Progenitor cell of endocrine pancreas (in vitro differentiated cells): Measurements from ENCODE around the gene NBR1. TPM values are rescaled to one million over a fixed set of nuclear protein-coding genes. Genes with fewer than 3 reads are reported as not detected.
"Not testable (repeated sequence)": the region's sequence is repeated elsewhere in the genome, so short reads cannot be mapped to it uniquely, and the experiment has no call there.

Source experiments
- DNase-seq: peaks from one replicate; pipeline ENCODE4 v3.0.0; 2021; ENCODE audit warnings: low spot score; ENCODE audit not compliant: unreplicated experiment
- H3K27ac Mint-ChIP-seq: 2 replicates; pipeline ENCODE4 v1.8.0; 2021; ENCODE audit warnings: mild to moderate bottlenecking, moderate library complexity, mixed read lengths
- H3K27me3 Mint-ChIP-seq: 2 replicates; pipeline ENCODE4 v1.8.0; 2021; ENCODE audit warnings: mixed read lengths
- H3K36me3 Mint-ChIP-seq: 2 replicates; pipeline ENCODE4 v1.8.0; 2022; ENCODE audit warnings: mixed read lengths; ENCODE audit not compliant: insufficient read depth
- H3K4me1 Mint-ChIP-seq: 2 replicates; pipeline ENCODE4 v1.8.0; 2021; ENCODE audit warnings: low read depth, mixed read lengths
- H3K4me3 Mint-ChIP-seq: 2 replicates; pipeline ENCODE4 v1.8.0; 2021; ENCODE audit warnings: low read depth, mild to moderate bottlenecking, moderate library complexity, mixed read lengths
- H3K9me3 Mint-ChIP-seq: 2 replicates; pipeline ENCODE4 v1.8.0; 2021; ENCODE audit warnings: low read depth, mixed read lengths
- total RNA-seq: library from RNA; stranded (reverse); gene quantifications from 2 replicates; pipeline ENCODE4 v1.2.1, GENCODE V29; 2021
- TF ChIP-seq, protein P1 (sequence below): fragments of 200-600 bp; sonication (generic); IDR thresholded peaks from one replicate; pipeline ENCODE4 v1.5.0; 2021; ENCODE audit warnings: antibody characterized with exemption, mild to moderate bottlenecking; ENCODE audit not compliant: unreplicated experiment

Gene NBR1
- total RNA-seq, 1 donor from 2014 or later: 59.5 TPM

DNA sequence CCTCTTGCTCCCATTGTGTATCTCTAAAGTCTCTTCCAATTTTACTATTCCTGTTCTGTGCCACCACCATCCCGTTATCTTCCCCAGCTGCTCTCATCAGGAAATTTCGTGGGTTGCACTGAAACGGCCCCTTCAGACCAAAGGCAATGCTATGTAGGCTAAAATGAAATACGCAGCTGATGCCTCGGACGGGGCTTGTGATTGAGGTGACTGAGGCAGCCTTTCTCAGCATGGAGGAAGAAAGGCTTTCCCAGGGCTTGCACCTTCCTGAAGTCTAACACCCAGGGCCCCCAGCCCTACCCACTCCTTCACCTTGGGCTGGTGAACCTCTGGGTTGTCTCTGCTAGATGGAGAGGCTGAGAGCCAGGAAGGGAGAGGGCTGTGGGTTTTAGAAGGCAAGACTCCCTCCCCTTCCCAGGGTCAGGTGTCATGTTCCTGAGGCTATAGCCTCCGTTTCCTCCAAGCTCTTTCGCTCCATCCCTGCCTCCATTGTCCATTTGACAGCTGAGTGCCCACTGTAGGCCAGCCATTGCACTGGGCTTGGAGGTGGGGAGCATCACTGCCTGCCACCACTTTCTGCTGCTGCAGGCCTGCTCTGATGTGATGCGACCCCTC lies 49.6 kb downstream of the NBR1 start:
- Mint-ChIP-seq H3K9me3 (no peaks in the 10 kb centered on the region), H3K27me3 (no peaks in the 10 kb centered on the region), H3K4me1 (peaks cover 4% of the 10 kb centered on the region), H3K4me3 (no peak overlapping the region), H3K27ac (no peak overlapping the region), H3K36me3 (peaks cover 2% of the 10 kb centered on the region)
- TF ChIP-seq, protein P1, sequence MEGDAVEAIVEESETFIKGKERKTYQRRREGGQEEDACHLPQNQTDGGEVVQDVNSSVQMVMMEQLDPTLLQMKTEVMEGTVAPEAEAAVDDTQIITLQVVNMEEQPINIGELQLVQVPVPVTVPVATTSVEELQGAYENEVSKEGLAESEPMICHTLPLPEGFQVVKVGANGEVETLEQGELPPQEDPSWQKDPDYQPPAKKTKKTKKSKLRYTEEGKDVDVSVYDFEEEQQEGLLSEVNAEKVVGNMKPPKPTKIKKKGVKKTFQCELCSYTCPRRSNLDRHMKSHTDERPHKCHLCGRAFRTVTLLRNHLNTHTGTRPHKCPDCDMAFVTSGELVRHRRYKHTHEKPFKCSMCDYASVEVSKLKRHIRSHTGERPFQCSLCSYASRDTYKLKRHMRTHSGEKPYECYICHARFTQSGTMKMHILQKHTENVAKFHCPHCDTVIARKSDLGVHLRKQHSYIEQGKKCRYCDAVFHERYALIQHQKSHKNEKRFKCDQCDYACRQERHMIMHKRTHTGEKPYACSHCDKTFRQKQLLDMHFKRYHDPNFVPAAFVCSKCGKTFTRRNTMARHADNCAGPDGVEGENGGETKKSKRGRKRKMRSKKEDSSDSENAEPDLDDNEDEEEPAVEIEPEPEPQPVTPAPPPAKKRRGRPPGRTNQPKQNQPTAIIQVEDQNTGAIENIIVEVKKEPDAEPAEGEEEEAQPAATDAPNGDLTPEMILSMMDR: no peak
- no peak for DNase-seq

DNA sequence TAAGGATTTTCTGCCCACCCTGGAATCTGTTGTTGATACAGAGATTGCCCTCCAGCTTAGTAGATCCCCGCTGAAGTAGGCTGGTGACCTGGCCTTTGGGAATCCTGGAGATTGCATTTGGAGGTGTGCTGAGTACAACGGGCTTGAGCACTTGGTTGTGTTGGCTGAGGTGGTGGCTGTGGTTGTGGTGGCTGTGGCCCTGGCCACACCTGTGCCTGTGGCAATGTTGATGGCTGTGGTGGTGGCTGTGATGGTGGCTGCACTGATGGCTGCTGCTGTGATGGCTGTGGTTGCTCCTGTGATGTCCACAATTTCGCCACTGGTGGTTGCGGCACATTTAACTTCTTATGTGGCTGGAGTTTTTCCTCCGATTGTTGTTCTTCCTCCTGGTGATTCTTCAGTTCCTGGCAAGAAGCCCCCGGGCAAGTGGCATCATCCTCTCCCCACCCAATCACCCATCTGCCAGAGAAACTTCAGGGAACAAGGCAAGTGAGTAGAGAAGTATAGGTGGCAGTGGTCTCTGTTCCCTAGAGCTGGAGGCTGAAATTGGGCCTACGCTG lies 53.2 kb downstream of the NBR1 start:
- Mint-ChIP-seq H3K27me3 (no peaks in the 10 kb centered on the region), H3K4me1 (no peaks in the 10 kb centered on the region), H3K27ac (no peak overlapping the region), H3K4me3 (no peak overlapping the region), H3K9me3 (no peaks in the 10 kb centered on the region), H3K36me3 (no peaks in the 10 kb centered on the region)
- TF ChIP-seq, protein P1: no peak
- no peak for DNase-seq

DNA sequence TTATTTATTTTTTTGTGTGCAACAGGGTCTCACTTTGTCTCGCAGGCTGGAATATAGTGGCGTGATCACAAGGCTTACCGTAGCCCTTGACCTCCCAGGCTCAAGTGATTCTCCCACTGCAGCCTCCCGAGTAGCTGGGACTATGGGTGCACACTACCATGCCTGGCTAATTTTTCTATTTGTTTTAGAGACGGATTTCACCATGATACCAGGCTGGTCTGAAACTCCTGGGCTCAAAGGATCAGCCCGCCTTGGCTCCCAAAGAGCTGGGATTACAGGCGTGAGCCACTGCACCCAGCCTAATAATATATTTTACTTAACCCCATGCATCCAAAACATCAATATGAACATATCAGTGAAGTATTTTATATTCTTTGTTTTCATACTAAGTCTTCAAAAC lies 55.4 kb downstream of the NBR1 start:
- no peak overlapping the region for H3K27ac Mint-ChIP-seq
- no peaks in the 10 kb centered on the region for H3K4me1 Mint-ChIP-seq
- TF ChIP-seq, protein P1: no peak
- no peaks in the 10 kb centered on the region for H3K9me3 Mint-ChIP-seq
- no peaks in the 10 kb centered on the region for H3K36me3 Mint-ChIP-seq
- no peak for DNase-seq
- no peaks in the 10 kb centered on the region for H3K27me3 Mint-ChIP-seq
- H3K4me3 Mint-ChIP-seq: no peak overlapping the region

DNA sequence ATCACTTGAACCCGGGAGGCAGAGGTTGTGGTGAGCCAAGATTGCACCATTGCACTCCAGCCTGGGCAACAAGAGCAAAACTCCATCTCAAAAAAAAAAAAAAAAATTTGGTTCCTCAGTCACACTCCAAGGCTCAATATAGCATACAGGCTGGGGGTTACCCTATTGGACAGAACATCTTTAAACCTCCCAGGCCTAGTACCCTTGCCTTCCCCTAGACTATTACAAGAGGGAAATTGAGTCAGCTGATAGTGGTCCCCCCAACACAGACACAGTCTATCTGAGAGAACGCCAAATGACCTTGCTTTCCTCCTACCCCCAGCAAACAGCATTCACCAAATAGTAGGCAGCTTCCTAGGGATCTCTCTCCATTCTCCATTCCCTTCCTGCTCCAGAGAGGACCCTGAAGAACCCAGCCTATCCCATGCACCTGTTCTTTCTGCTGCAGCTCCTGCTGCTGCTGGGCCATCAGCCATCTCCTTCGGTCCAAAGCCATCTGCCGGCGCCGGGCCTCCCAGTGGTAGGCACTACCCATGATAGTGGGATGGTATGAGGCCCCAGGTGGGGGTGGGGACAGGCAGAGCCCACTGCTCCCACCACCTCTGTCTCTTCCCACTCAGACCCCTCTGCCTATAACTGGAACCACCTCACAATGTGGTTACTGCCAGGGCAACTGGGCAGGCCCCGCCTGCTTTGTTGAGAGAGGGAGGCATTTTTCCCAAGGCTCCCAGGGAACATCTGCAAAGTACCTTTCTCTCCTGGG lies 57.2 kb downstream of the NBR1 start, which contains the start of gene CCDC200:
Gene CCDC200 (minus strand): TSS at position 604 of the 763 bp plus-strand sequence. CDS start 69 bp downstream, at position 535.
- not testable (repeated sequence) for H3K36me3 Mint-ChIP-seq, H3K27me3 Mint-ChIP-seq, H3K9me3 Mint-ChIP-seq, H3K4me3 Mint-ChIP-seq, DNase-seq, H3K27ac Mint-ChIP-seq, H3K4me1 Mint-ChIP-seq

DNA sequence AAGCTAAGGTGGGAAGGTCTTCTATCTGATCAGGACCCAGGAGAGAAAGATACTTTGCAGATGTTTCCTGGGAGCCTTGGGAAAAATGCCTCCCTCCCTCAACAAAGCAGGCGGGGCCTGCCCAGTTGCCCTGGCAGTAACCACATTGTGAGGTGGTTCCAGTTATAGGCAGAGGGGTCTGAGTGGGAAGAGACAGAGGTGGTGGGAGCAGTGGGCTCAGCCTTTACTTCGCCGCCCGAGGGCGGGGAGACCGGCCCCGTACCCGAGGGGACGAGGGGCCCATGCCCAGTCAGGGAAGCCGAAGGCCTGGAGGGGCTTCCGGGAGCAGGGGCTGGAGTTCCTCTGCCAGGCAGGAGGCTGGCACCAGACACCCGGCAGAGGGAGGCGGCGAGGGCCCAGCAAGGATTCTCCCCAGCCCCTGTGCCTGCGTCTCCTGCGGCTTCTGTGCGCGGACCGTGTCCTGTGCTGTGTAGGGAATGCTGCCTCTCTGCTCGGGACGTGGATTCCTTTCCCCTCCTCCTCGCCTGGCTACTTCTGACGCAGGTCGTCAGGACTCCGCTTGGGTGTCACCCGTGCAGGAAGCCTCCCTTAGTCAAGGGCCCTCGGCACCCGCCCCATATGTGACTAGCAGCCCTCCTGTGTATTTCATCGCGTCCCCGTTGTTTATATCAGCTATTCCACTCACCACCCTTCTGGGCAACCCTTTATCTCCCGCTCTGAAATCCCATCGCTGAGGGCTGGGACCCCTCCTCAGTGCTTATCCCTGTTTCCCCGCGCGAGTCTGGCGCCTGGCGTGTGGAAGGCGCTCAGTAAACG lies 60.4 kb downstream of the NBR1 start:
- H3K36me3 Mint-ChIP-seq, H3K27ac Mint-ChIP-seq, H3K4me3 Mint-ChIP-seq, H3K9me3 Mint-ChIP-seq, H3K4me1 Mint-ChIP-seq, H3K27me3 Mint-ChIP-seq, DNase-seq: not testable (repeated sequence)

DNA sequence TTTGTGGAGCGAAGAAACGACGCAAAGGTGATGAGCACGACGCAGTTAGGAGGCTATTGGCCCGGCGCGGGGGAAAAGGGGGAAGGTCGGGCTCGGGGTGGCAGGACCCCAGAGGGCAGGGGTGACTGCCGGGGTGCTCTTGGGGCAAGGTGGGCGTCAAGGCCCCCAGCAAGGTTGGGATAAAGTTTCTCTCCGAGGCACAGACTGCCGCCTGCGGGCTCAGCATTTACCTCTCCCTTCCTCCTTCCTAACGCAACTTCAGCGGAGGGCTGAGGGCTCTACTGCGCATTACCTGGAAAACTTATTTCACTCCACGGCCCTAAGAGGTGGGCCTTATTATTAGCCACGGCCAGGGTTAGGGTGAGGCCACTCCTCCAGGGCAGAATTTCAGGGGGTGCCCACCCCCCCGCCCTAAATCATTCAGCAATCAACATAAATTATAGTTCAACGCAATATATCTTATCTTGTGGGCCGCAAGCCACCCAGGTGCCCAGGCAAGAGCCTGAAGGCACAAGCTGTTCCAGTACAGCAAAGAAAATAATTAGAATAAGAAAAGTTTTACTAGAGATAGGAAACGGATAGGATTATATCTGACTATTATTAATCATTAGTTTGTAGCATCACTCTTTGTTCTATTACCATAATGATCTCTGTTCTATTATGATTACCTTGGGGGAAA lies 61.1 kb downstream of the NBR1 start:
- H3K27ac Mint-ChIP-seq, H3K4me1 Mint-ChIP-seq, H3K36me3 Mint-ChIP-seq, H3K4me3 Mint-ChIP-seq, H3K27me3 Mint-ChIP-seq, H3K9me3 Mint-ChIP-seq: not testable (repeated sequence)
- DNase-seq: peak; percentile 56

DNA sequence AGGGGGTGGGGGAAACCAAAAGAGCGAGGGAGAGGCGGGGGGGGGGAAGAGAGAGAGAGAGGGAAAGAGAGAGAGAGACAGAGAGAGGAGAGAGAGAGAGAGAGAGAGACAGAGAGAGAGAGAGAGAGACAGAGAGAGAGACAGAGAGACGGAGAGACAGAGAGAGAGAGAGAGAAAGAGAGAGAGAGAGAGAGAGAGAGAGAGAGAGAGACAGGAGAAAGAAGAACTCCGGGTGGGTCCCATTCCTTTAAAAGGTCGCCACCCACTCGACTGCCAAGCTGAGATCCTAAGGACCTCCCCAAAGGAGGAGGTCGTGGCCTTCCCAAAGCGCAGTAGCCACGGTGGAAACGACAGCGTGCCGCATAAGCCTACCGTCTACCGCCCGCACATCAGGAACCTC lies 62.2 kb downstream of the NBR1 start:
- not testable (repeated sequence) for H3K4me3 Mint-ChIP-seq, H3K4me1 Mint-ChIP-seq, H3K9me3 Mint-ChIP-seq, H3K27me3 Mint-ChIP-seq, H3K36me3 Mint-ChIP-seq, DNase-seq, H3K27ac Mint-ChIP-seq

DNA sequence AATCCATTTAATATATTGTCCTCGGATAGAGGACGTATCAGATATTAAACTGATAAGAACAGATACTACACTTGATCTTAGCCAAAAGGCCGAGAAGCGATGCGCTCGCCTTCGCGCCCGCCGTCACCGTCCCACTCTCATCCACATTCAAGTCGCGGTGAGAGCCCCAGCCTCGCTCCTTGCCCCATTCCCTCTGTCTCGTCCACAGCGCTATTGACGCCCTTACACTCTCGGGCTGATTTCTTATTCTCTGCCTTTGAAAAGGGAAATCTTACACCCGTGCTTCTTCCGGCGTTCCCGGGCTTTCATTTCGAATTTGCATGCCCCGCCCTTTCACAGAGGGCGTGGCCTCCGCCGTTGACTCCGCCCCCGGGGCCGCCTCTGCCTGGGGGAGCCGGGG lies 62.9 kb downstream of the NBR1 start, which contains the start of gene RNU2-1:
Gene RNU2-1 (minus strand): TSS at position 101 of the 400 bp plus-strand sequence.
- not testable (repeated sequence) for H3K4me3 Mint-ChIP-seq, DNase-seq, H3K27me3 Mint-ChIP-seq, H3K36me3 Mint-ChIP-seq, H3K9me3 Mint-ChIP-seq, H3K4me1 Mint-ChIP-seq, H3K27ac Mint-ChIP-seq

DNA sequence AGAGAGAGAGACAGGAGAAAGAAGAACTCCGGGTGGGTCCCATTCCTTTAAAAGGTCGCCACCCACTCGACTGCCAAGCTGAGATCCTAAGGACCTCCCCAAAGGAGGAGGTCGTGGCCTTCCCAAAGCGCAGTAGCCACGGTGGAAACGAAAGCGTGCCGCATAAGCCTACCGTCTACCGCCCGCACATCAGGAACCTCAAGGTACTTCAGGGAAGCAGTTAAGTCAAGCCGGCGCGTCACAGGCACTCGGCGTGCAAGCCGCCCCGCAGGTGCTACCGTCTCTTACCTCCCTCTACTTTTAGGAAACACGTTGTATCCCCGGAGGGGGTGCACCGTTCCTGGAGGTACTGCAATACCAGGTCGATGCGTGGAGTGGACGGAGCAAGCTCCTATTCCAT lies 68.6 kb downstream of the NBR1 start:
- H3K27ac Mint-ChIP-seq, H3K4me3 Mint-ChIP-seq, DNase-seq, H3K9me3 Mint-ChIP-seq, H3K27me3 Mint-ChIP-seq, H3K36me3 Mint-ChIP-seq, H3K4me1 Mint-ChIP-seq: not testable (repeated sequence)
